HuH-7 (cell line): ENCODE results near the gene HGFAC.

Experiments
- DNase-seq: peaks from one replicate; pipeline ENCODE4 v3.0.0; 2011; ENCODE audit warnings: low spot score

HGFAC gene

DNA sequence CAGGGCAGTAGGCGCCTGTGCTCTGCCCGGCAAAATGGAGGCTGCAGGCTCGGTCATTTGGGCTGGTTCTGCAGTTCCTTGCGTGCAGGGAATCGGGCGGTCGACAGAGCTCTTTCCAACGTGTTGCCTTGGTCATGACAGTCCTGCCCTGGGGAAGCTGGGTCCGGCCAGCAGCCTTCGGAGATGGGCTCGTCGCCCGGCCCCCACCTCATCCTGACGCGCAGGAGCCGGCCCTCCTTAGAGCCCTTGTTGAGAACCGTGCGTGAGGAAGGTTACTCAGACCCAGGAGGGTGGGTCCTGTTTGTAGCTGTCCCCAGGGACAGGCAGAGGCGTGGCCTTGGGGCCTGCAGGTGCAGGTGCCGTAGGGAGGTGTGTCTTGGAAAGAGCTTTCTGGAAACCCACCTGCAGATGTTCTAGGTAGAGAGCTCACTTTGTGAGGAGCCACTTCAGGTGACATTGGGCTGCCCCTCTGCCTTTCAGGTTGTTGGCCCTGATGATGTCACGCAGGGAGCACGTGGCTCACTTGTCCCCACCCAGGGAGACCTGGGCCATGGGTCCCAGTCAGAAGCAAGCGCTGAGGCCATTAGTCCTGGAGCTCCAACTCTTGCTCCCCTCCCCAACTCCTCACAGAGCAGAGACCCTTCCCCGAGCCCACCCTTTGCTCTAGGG lies 15.2 kb upstream of the HGFAC start:
- no peak for DNase-seq

DNA sequence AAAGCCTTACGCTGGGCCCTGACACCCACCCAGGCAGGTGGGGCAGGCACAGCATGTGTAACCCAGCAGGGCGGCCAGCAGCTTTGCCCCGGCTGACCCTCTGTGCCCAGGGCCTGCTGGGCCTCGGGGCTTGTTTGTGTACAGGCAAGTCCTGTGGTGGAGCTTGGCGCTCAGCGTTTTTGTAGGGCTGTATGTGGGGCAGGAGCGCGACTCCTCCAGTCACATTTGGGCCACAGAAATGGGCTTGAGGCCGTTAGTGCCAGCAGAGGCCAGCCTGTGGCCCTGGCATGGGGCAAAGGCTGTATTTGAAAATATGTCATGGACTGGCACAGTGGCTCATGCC lies 14.7 kb upstream of the HGFAC start:
- DNase-seq, result no peak

DNA sequence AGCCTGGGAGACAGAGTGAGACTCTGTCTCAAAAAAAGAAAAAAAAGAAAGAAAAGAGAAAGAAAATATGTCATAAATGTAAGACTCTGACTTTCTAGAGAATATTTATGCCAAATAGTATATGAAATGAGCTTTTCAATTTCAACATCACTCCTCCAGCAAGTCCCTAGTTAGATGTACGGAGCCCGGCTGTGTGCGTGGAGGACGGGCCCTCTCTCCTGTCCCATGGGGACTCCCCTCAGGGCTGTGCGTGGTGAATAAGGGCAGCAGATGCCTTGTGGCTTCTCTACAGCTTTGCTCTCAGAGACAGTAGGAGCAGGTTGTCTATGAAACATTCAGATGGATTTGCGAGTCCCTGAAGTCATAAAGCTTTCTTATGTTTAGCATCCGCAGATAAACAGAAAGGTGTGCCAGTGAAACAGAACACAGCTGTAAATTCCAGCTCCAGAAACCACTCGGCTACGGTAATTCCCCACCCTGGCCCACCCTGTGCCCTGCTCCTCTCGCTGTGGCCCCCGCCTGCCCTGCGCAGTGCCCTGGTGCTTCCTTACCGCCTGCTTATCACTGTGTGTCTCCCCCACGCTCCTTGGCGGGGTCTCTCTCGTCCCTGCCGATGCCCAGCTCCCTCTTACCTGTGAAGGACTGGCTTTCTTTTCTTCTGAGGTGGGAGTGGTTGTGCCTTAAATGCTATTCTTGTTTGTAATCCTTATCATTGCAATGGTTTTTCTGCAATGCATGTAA lies 13.9 kb upstream of the HGFAC start:
- DNase-seq, result no peak

DNA sequence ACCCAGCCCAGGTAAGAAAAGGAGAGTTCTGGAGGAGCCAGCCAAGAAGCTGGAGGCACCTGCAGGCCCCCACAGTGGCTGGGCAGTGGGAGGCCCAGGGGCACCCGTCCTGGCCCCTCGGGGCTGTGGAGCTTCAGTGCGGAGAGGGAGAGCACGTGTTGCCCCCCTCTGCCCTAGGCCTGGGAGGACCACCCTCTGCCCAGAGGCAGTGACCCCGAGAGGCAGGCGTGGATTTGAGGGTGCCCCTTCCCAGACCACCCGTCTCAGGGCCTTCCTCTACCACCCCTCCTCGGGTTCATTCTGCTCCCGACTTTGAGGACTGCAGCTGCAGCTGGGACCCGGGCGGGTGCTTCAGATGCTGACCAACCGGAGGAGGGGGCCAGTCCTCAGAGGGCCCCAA lies 12.1 kb upstream of the HGFAC start:
- no peak for DNase-seq

DNA sequence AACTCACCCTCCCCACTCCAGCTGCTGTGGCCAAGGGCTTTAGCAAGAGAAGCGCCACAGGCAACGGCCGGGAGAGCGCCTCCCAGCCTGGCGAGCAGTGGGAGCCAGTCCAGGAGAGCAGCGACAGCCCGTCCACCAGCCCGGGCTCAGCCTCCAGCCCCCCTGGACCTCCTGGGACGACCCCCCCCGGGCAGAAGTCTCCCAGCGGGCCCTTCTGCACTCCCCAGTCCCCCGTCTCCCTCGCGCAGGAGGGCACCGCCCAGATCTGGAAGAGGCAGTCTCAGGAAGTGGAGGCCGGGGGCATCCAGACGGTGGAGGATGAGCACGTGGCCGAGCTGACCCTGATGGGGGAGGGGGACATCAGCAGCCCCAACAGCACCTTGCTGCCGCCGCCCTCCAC lies 11.2 kb upstream of the HGFAC start:
- no peak for DNase-seq

DNA sequence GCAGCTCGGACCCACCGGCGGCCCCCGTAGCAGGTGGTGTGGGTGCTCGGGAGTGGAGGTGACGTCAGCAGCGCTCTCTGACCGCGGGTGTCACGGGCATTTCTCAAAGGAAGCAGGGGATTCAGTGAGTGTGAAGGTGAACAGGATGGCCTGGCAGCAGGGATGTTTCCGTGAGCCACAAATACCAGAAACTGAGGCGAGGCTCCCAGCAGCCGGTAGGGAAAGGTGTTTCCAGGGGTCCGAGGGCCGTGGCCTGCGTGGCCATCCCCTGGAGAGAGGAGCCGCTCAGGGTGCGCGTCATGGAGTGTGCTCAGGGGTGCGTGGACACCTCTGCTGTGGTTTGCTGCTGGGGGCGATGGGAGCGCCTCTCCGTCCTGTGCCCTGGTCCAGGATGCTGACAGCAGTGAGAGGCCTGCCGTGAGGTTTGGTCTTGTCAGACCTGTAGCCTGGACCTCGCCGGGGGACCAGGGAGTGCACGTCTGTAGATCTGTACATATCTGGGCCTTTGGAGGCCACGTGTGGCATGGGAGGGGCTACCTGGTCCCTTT lies 10.2 kb upstream of the HGFAC start:
- no peak for DNase-seq

DNA sequence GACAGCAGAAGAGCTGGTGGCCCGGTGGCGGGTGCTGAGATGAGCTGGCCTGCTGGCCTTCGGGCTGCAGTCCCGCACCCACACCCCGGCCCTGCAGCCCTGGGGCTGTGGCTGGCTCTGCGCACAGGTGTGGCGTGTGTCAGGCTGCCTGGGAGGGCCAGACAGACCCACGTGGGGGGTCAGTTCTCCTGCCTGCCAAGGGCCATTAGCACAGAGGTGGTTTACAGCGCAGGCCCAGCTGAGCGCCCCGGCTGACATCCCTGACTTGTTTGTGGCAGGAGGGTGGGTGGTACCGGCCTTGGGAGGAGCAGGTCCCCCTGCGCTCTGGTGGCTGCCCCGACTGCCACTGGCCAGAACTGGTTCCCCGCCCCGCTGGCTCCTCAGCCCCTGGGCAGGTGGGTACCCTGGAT lies 9.4 kb upstream of the HGFAC start:
- no peak for DNase-seq

DNA sequence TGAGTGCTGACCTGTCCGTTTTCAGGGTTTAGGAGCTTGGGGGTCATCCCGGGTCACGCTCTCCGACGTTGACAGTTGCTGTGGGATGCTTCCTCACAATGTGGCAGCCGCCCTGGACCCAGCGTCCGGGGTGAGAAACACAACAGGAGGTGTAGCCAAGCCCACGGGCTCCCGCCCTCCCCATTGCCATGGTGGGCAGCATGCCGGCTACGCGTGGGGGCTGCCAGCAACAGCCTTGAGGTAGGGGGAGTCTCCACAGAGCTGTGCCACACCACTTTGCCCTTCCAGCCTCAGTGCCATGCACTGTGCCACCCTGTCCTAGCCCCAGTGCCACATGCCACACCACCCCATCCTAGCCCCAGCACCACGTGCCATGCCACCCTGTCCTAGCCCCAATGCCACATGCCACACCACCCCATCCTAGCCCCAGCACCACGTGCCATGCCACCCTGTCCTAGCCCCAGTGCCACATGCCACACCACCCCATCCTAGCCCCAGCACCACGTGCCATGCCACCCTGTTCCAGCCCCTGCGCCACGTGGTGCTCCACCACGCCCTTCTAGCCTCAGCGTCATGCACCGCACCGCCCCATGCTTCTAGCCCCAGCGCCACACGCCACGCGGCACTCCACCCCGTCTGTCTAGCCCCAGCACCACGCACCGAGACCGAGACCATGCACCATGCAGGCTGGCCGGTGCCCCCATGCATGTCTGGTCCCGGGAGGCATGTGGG lies 8.5 kb upstream of the HGFAC start:
- DNase-seq, result no peak

DNA sequence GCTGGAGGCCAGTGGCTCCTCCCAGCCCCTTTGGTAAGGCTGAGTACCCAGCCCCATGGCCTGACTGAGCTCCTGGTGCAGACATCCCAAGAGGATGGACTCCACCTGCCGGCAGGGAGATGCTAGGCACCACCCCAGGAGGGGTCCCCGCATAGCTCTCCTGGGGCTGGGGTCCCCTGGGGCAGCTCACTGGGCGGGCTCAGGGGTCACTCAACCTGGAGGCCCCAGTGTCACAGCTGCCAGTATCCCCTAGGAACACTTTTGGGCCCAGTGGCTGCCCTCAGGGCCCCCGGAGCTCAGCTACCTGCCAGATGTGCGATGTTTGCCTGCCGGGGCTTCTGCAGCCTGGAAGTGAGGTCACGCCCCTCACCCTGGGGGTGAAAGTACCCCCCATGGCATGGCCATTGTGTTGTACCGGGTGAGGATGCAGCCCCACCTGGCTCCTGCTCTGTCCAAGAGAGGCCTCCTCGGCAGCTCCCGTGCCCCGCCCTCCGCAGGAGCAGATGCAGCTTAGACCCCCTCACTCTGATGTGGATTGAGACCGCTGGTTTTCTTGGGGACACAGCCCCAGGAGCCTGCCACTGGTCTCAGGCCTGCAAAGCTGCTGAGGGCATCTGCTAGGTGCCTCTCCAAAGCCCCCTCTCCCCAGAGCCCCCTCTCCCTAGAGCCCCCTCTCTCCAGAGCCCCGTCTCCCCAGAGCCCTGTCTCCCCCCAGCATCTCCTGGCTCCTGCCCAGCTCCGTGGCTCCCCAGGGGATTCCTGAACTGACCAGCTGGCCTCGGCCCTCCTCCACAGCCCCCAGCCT lies 6.7 kb upstream of the HGFAC start:
- DNase-seq, result no peak

DNA sequence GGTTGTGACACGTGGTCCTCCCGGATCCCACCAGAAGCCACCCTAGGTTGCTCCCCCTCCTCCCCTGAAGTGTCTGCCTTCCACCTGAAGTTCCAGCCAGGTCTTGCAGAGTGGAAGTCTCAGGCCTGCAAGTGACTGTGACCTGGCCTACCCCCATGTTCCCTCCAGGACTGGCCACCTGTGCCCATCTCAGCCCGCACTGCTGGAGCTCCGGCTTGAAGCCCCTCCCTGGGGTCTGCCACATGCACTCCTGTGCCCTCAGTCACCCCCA lies 6.1 kb upstream of the HGFAC start:
- no peak for DNase-seq

DNA sequence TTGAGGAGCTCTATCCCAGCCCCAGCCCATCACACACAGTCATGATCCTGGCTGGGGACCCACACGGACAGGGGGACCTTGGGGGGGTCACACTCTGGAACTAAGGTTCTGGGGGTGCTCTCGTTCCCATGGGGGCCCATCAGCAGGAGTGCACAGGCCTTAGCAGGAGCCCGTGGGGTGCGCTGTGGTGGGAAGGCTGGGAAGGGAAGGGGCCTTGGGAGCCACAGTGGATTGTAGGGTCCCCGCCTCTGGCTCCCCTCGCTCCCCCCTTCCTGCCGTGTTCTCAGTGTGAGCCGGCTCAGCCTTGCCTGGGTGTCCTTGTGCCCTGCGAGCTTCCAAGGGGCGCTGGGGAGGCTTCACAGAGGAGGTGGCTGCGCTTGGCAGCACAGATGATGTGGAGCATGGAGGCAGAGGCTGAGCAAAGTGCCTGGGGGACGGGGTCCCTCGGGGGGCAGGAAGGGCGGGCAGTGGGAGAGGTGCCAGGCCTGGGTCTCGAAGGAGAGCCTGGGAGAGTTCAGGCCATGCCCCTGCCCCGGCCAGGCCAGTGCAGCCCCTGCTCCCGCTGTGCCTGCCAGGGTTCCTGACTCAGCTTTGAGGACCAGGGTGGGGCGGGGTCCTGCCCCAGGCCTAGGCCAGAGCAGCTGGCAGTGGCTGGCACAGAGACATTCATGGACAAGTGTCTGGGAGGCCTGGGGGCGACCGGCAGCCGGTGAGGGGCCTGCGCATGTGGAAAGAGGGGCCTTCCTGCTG lies 5.5 kb upstream of the HGFAC start:
- no peak for DNase-seq

DNA sequence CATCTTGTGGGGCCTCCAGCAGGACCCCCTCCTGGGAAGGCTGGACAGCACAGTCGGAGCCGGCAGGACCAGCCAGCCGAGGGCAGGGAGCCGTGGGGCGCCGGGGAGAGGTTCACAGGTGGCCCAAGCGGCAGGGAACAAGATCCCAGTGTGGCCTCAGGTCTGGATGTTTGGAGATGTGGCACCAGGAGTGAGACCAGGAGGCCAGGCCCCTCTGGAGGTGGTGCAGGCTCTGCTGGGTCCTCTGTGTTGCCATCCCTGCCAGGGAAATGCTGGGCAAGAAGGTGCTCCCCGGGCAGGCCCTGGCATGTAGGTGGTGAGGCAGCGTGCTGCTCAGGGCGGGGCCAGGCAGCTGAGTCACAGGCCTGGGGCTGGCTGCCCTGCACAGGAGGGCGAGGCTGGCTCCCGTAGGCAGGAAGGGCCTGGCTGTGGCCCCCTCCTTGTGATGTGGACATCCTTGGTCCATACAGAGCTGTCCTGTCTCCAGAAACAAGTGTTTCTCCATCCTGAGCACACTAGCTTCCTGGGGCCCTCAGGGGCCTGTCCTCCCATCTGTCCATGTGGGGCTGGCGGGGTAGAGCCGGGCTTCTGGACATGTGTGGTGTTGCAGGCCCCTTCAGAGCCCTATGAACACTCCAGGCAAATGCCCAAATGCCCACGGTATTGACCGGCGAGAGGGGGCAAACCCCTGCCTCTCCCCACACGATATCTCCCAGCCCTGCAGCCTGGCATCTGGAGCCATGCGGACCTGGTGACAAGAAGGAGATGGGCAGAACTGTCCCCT lies 4.8 kb upstream of the HGFAC start:
- no peak for DNase-seq

DNA sequence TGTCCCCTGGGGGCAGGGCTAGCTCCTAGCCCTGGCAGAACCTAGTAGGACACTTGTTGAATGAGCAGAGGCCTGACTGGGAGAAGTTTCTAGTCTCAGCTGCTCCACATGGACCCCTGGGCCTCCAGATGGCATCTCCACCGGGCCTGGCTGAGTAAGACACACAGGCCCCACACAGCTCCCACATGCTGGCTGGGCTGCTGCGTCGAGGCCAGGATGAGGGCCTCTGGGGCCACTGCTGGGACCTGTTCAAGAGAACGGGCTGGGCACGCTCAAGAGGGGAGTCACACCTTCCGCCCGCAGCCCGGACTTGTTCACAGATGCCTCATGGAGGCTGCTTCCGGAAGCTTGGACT lies 4.2 kb upstream of the HGFAC start:
- DNase-seq, result no peak

DNA sequence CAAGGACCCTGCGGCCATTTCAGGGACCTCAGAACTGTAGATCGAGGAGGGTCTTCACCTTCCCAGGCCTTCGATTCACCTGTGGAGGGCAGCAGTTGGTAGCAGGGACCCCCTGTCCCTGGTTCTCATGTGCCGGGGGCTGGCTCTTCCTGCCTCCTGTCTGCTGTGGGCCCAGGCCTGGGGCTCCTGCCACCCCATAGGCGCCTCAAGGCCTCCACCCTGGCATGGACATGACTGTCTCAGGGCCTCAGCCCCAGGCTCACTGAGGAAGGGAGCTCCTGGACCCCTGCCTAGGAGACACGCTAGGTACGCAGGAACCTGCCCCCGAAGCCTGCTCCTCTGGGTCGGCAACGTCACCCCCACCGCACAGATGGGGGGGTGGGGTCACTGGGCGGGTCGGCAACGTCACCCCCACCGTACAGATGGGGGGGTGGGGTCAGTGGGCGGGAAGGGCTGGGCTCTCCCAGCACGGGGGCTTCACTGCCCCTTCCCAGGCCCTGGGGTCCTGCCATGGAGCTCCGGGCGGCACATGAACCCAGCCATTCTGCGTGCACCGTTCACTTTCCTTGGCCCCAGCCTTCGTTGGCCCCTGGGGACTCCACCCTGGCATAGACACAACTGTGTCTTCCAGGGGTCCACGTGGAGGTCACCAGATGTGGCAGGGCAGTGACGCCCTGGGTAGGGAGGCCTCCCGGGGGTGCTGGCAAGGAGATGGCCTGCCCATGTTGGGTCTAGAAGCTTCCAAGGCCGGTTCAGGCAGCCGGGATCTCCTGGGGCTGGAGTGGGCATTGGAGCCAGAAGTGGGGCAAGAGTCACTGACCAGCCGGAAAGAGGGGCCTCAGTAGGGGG lies 3.5 kb upstream of the HGFAC start:
- DNase-seq, result no peak

DNA sequence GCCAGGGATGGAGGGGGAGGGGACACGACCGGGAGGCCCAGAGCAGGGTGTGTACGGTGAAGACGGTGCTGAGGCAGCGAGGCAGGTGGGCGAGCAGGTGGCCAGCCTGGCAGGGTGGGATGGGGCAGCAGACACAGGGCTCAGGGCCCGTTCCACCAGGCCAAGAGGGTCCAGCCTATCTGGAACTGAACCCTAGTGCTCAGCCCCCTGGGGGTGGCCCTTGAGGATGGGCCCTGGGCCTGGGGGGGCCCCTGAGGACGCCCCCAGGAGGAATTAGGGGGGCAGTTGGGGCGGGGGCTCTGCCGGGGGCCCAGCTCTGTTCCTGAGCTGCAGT lies 3.0 kb upstream of the HGFAC start:
- DNase-seq, result no peak

DNA sequence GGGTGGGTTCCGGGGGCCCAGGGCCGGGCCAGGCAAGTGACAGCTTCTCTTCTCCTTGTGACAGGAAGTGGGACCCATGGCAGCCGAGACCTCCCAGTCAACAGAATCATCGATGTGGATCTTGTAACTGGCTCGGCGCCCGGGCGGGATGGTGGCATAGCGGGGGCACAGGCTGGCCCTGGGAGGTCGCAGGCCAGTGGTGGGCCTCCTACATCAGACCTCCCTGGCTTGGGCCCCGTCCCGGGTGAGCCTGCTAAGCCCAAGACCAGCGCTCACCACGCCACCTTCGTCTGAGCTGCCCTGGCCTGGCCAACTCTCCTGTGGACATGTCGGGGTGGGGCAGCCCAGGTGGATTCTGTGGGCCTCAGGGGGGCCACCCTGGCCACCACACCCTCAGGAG lies 2.4 kb upstream of the HGFAC start:
- no peak for DNase-seq

DNA sequence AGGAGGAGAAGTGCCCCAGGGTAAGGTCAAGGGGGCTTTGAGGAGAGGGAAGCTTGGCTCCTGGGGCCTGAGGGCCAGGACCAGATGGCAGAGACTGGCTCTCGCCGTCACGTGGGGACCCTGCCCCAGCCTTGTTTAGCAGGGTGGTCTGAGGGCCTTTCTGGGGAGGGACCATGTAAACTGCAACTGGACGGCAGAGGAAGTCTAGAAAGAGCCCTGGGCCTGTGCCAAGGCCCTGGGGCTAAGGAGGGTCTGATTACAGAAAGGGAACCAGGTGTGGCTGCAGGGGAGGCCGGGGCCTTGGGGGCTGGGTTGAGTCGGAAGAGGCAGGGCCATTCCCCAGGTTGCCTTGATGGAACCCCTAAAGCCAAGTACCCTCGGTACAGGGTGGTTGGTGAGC lies 1.8 kb upstream of the HGFAC start:
- DNase-seq, result no peak

DNA sequence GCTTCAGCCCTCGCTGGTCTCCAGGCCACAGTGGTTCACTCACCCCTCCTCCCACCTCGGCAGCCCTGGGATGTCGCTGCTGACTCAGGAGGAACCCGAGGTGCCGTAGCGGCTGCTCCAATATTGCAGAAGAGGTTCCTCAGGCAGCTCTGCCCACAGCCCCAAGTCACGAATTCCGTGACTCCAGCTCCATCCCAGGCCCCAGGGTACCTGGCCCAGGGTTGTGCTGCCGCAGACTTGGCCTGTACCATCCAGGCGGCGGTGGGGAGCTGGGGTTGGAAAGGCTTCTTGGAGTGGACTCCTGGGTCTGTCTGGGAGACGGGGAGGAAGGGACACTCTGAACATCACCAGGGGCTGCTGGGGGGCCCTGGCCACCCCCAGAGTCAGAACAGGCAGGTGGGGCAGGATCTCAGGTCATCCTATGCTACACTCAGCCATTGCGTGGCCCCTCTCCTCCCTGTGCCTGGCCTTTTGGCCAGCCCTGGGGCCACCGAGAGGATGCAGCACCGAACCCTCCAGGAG lies 728 bp upstream of the HGFAC start:
- no peak for DNase-seq

DNA sequence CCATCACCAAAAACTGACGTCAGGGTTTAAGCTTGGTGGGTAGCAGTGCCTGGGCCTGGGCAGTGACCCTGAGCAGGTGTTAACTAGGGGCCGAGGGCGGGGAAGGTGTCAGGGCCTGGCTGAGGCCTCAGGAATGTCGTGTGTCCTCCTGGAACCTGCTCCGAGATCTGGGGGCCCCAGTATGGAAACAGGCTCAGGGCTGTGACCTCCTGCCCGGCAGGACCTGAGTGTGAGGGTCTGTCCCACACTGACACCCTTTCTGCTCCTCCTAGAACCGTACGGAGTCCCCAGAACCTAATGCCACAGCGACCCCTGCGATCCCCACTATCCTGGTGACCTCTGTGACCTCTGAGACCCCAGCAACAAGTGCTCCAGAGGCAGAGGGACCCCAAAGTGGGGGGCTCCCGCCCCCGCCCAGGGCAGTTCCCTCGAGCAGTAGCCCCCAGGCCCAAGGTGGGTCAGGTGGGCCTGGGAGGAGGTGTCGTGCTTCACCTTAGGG lies 741 bp downstream of the HGFAC start:
- DNase-seq, result no peak
